ENCODE data around the gene GNG7. TPM values are rescaled to one million over a fixed set of nuclear protein-coding genes. Genes with fewer than 3 reads are reported as not detected.

Gene GNG7
- total RNA-seq, 1 experiment from 2014 or later: 9.6 TPM

DNA sequence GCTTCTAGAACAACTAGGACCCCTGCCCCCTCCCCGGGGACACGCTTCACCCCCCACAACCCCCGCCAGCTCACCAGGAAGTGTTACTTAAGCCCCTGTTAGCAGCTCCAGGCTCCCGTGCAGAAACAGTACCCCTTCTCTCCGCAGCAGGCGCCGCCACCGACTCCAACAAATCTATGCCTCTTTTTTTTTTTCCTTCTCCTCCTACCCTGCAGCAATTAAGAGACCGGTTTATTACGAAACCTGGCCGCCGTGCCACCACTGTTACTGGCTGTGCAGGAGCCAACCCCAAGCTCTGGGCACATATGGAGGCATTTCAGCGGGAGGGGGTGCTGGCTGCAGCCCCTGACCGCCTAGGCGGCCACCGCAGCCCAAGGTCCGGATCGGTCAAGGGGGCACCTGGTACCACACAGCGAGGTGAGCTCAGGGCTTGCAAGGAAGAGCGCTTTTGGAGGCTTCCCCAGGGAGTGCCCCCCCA lies 224.2 kb downstream of the GNG7 start:
- Mint-ChIP-seq H3K9me3 (peaks cover 9% of the 10 kb centered on the region), H3K4me1 (peaks cover 24% of the 10 kb centered on the region), H3K36me3 (no peaks in the 10 kb centered on the region), H3K27me3 (ENCODE audit: low read depth) (peaks cover 54% of the 10 kb centered on the region), H3K27ac (peak overlapping the region; percentile 51), H3K4me3 (peak overlapping the region; percentile 93)
- ChIA-PET CTCF (interaction anchor here (0.7 to 6.0 kb wide), 21 partner anchors 9 to 216 kb away, joined by 3 to 114 read pairs (median 6); partner anchors contain the start of gene LMNB2), POLR2A (interaction anchor here (0.6 to 5.0 kb wide), 12 partner anchors 7 to 892 kb away, joined by 3 to 83 read pairs (median 10); partner anchors contain the start of gene TIMM13)
- DNase-seq (ENCODE audit: low spot score) (no peak), ATAC-seq (peak; percentile 2; the same call in 1 of the 2 replicates)
- TF ChIP-seq SP1 (CRISPR knock-in tag; conservative IDR thresholded peaks at IDR 0.05) (no peak), NFE2L1 (CRISPR knock-in tag; IDR thresholded peaks at IDR 0.05) (no peak), SMAD4 (CRISPR knock-in tag; IDR thresholded peaks at IDR 0.05) (no peak), SMAD3 (CRISPR knock-in tag; IDR thresholded peaks at IDR 0.05; ENCODE audit: borderline replicate concordance) (no peak), JUN (CRISPR knock-in tag; IDR thresholded peaks at IDR 0.05) (no peak), ZNF423 (CRISPR knock-in tag; IDR thresholded peaks at IDR 0.05) (no peak), CBFB (CRISPR knock-in tag; IDR thresholded peaks at IDR 0.05; ENCODE audit: low read depth) (no peak), ZNF396 (CRISPR knock-in tag; IDR thresholded peaks at IDR 0.05; ENCODE audit: borderline replicate concordance) (no peak)

DNA sequence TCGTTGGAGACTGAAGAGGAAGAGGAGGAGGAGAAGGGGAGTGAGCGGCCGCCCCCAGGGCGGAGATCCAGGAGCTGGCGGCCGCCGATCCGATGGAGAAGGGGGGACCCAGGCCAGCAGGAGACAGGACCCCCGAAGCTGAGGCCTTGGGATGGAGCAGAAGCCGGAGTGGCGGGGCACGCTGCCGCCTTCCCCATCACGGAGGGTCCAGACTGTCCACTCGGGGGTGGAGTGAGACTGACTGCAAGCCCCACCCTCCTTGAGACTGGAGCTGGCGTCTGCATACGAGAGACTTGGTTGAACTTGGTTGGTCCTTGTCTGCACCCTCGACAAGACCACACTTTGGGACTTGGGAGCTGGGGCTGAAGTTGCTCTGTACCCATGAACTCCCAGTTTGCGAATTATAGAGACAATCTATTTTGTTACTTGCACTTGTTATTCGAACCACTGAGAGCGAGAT lies 224.7 kb downstream of the GNG7 start:
- DNase-seq (ENCODE audit: low spot score): no peak
- ChIA-PET POLR2A (interaction anchor here (0.6 to 5.0 kb wide), 14 partner anchors 8 to 892 kb away, joined by 3 to 83 read pairs (median 10); partner anchors contain the start of gene TIMM13), CTCF (interaction anchor here (0.7 to 6.0 kb wide), 20 partner anchors 9 to 216 kb away, joined by 3 to 114 read pairs (median 6); no protein-coding TSS in a partner anchor)
- Mint-ChIP-seq H3K4me1 (peaks cover 24% of the 10 kb centered on the region), H3K27me3 (ENCODE audit: low read depth) (peaks cover 54% of the 10 kb centered on the region), H3K27ac (peak overlapping the region; percentile 94), H3K9me3 (peaks cover 4% of the 10 kb centered on the region), H3K4me3 (peak overlapping the region; percentile 93), H3K36me3 (no peaks in the 10 kb centered on the region)
- no peak for ATAC-seq
- TF ChIP-seq GTF2I (CRISPR knock-in tag; conservative IDR thresholded peaks at IDR 0.05) (no peak), GABPB1 (CRISPR knock-in tag; IDR thresholded peaks at IDR 0.05) (no peak), HMGA2 (CRISPR knock-in tag; IDR thresholded peaks at IDR 0.05) (no peak), FOXP1 (CRISPR knock-in tag; IDR thresholded peaks at IDR 0.05; ENCODE audit: borderline replicate concordance) (no peak), MYBL2 (CRISPR knock-in tag; IDR thresholded peaks at IDR 0.05) (no peak), IRF2 (CRISPR knock-in tag; IDR thresholded peaks at IDR 0.05; ENCODE audit: borderline replicate concordance, low read depth) (no peak)
- TF ChIP-seq, protein P1, sequence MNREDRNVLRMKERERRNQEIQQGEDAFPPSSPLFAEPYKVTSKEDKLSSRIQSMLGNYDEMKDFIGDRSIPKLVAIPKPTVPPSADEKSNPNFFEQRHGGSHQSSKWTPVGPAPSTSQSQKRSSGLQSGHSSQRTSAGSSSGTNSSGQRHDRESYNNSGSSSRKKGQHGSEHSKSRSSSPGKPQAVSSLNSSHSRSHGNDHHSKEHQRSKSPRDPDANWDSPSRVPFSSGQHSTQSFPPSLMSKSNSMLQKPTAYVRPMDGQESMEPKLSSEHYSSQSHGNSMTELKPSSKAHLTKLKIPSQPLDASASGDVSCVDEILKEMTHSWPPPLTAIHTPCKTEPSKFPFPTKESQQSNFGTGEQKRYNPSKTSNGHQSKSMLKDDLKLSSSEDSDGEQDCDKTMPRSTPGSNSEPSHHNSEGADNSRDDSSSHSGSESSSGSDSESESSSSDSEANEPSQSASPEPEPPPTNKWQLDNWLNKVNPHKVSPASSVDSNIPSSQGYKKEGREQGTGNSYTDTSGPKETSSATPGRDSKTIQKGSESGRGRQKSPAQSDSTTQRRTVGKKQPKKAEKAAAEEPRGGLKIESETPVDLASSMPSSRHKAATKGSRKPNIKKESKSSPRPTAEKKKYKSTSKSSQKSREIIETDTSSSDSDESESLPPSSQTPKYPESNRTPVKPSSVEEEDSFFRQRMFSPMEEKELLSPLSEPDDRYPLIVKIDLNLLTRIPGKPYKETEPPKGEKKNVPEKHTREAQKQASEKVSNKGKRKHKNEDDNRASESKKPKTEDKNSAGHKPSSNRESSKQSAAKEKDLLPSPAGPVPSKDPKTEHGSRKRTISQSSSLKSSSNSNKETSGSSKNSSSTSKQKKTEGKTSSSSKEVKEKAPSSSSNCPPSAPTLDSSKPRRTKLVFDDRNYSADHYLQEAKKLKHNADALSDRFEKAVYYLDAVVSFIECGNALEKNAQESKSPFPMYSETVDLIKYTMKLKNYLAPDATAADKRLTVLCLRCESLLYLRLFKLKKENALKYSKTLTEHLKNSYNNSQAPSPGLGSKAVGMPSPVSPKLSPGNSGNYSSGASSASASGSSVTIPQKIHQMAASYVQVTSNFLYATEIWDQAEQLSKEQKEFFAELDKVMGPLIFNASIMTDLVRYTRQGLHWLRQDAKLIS (CRISPR knock-in tag; IDR thresholded peaks at IDR 0.05; ENCODE audit: borderline replicate concordance): no peak
- TF ChIP-seq, protein P2, sequence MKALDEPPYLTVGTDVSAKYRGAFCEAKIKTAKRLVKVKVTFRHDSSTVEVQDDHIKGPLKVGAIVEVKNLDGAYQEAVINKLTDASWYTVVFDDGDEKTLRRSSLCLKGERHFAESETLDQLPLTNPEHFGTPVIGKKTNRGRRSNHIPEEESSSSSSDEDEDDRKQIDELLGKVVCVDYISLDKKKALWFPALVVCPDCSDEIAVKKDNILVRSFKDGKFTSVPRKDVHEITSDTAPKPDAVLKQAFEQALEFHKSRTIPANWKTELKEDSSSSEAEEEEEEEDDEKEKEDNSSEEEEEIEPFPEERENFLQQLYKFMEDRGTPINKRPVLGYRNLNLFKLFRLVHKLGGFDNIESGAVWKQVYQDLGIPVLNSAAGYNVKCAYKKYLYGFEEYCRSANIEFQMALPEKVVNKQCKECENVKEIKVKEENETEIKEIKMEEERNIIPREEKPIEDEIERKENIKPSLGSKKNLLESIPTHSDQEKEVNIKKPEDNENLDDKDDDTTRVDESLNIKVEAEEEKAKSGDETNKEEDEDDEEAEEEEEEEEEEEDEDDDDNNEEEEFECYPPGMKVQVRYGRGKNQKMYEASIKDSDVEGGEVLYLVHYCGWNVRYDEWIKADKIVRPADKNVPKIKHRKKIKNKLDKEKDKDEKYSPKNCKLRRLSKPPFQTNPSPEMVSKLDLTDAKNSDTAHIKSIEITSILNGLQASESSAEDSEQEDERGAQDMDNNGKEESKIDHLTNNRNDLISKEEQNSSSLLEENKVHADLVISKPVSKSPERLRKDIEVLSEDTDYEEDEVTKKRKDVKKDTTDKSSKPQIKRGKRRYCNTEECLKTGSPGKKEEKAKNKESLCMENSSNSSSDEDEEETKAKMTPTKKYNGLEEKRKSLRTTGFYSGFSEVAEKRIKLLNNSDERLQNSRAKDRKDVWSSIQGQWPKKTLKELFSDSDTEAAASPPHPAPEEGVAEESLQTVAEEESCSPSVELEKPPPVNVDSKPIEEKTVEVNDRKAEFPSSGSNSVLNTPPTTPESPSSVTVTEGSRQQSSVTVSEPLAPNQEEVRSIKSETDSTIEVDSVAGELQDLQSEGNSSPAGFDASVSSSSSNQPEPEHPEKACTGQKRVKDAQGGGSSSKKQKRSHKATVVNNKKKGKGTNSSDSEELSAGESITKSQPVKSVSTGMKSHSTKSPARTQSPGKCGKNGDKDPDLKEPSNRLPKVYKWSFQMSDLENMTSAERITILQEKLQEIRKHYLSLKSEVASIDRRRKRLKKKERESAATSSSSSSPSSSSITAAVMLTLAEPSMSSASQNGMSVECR (CRISPR knock-in tag; IDR thresholded peaks at IDR 0.05; ENCODE audit: borderline replicate concordance): no peak
- TF ChIP-seq, protein P3, sequence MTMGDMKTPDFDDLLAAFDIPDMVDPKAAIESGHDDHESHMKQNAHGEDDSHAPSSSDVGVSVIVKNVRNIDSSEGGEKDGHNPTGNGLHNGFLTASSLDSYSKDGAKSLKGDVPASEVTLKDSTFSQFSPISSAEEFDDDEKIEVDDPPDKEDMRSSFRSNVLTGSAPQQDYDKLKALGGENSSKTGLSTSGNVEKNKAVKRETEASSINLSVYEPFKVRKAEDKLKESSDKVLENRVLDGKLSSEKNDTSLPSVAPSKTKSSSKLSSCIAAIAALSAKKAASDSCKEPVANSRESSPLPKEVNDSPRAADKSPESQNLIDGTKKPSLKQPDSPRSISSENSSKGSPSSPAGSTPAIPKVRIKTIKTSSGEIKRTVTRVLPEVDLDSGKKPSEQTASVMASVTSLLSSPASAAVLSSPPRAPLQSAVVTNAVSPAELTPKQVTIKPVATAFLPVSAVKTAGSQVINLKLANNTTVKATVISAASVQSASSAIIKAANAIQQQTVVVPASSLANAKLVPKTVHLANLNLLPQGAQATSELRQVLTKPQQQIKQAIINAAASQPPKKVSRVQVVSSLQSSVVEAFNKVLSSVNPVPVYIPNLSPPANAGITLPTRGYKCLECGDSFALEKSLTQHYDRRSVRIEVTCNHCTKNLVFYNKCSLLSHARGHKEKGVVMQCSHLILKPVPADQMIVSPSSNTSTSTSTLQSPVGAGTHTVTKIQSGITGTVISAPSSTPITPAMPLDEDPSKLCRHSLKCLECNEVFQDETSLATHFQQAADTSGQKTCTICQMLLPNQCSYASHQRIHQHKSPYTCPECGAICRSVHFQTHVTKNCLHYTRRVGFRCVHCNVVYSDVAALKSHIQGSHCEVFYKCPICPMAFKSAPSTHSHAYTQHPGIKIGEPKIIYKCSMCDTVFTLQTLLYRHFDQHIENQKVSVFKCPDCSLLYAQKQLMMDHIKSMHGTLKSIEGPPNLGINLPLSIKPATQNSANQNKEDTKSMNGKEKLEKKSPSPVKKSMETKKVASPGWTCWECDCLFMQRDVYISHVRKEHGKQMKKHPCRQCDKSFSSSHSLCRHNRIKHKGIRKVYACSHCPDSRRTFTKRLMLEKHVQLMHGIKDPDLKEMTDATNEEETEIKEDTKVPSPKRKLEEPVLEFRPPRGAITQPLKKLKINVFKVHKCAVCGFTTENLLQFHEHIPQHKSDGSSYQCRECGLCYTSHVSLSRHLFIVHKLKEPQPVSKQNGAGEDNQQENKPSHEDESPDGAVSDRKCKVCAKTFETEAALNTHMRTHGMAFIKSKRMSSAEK (CRISPR knock-in tag; IDR thresholded peaks at IDR 0.05; ENCODE audit: borderline replicate concordance): no peak
- TF ChIP-seq, protein P4, sequence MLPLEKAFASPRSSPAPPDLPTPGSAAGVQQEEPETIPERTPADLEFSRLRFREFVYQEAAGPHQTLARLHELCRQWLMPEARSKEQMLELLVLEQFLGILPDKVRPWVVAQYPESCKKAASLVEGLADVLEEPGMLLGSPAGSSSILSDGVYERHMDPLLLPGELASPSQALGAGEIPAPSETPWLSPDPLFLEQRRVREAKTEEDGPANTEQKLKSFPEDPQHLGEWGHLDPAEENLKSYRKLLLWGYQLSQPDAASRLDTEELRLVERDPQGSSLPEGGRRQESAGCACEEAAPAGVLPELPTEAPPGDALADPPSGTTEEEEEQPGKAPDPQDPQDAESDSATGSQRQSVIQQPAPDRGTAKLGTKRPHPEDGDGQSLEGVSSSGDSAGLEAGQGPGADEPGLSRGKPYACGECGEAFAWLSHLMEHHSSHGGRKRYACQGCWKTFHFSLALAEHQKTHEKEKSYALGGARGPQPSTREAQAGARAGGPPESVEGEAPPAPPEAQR (CRISPR knock-in tag; IDR thresholded peaks at IDR 0.05): no peak
- TF ChIP-seq, protein P5, sequence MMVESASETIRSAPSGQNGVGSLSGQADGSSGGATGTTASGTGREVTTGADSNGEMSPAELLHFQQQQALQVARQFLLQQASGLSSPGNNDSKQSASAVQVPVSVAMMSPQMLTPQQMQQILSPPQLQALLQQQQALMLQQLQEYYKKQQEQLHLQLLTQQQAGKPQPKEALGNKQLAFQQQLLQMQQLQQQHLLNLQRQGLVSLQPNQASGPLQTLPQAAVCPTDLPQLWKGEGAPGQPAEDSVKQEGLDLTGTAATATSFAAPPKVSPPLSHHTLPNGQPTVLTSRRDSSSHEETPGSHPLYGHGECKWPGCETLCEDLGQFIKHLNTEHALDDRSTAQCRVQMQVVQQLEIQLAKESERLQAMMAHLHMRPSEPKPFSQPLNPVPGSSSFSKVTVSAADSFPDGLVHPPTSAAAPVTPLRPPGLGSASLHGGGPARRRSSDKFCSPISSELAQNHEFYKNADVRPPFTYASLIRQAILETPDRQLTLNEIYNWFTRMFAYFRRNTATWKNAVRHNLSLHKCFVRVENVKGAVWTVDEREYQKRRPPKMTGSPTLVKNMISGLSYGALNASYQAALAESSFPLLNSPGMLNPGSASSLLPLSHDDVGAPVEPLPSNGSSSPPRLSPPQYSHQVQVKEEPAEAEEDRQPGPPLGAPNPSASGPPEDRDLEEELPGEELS (CRISPR knock-in tag; IDR thresholded peaks at IDR 0.05): no peak

All from WTC11 (cell line).